Measurements from ENCODE around the gene GAA. TPM values are rescaled to one million over a fixed set of nuclear protein-coding genes. Genes with fewer than 3 reads are reported as not detected.

GAA gene
- total RNA-seq, 2 donors from 2014 or later, result 167 to 217 TPM

GRCh38 chr17:80146121-80147034, 45.0 kb downstream of the GAA start:
- Histone ChIP-seq H3K4me3 (peak overlapping the region; percentile 83 to 89), H3K27ac (peak overlapping the region; percentile 96), H3K9me3 (no peaks in the 10 kb centered on the region), H3K36me3 (peaks cover 6 to 8% of the 10 kb centered on the region in 2 donors), H3K27me3 (replicated peaks; ENCODE audit: insufficient read depth) (no peaks in the 10 kb centered on the region), H3K4me1 (replicated peaks) (no peaks in the 10 kb centered on the region)
- WGBS, result 0% methylated on average over 40 of the region's 69 CpGs
- intact Hi-C loops (cut with DNase I), result loop anchor here (1.0 kb wide), 1 partner anchor 45 kb away; the partner anchor contains the start of gene GAA
- TF ChIP-seq POLR2AphosphoS5 (IDR thresholded peaks at IDR 0.05) (no peak), POLR2A (IDR thresholded peaks at IDR 0.05) (no peak), CTCF (IDR thresholded peaks at IDR 0.05) (no peak)
- DNase-seq (ENCODE audit: low spot score), result no peak

GRCh38 chr17:80147035-80147822, 45.8 kb downstream of the GAA start, which contains the start of gene EIF4A3:
TSS of gene EIF4A3 (minus strand) at chr17:80147128. CDS start at chr17:80146961, 167 bp downstream.
- WGBS, result under 1% methylated on average over 56 of the region's 90 CpGs
- TF ChIP-seq POLR2A (IDR thresholded peaks at IDR 0.05), result peak; percentile 95
- peak; percentile 100 for TF ChIP-seq POLR2AphosphoS5 (IDR thresholded peaks at IDR 0.05)
- peak in 2 of 4 experiments; percentile 33 to 42 for TF ChIP-seq CTCF (IDR thresholded peaks at IDR 0.05)
- peak within 1 kb of the TSS; percentile 83 to 89 for H3K4me3 ChIP-seq
- H3K27me3 ChIP-seq (replicated peaks; ENCODE audit: insufficient read depth), result no peaks in the 10 kb centered on the region
- intact Hi-C loops (cut with DNase I), result loop anchor here (1.0 kb wide), 1 partner anchor 46 kb away; the partner anchor contains the start of gene GAA
- H3K27ac ChIP-seq, result peak within 1 kb of the TSS; percentile 96
- DNase-seq (ENCODE audit: low spot score), result peak; percentile 99
- H3K9me3 ChIP-seq, result no peaks in the 10 kb centered on the region
- peaks cover 5 to 6% of the 10 kb centered on the region in 2 donors for H3K36me3 ChIP-seq
- H3K4me1 ChIP-seq (replicated peaks), result no peaks in the 10 kb centered on the region

- Histone ChIP-seq H3K9me3 (no peaks in the 10 kb centered on the region), H3K27ac (no peak overlapping the region), H3K27me3 (replicated peaks; ENCODE audit: insufficient read depth) (no peaks in the 10 kb centered on the region), H3K36me3 (no peaks in the 10 kb centered on the region), H3K4me3 (no peak overlapping the region), H3K4me1 (replicated peaks) (no peaks in the 10 kb centered on the region)
- intact Hi-C loops (cut with DNase I), result loop anchor here (5.0 kb wide), 1 partner anchor 144 kb away; no protein-coding TSS in a partner anchor
- TF ChIP-seq POLR2AphosphoS5 (IDR thresholded peaks at IDR 0.05) (no peak), POLR2A (IDR thresholded peaks at IDR 0.05) (no peak), CTCF (IDR thresholded peaks at IDR 0.05) (no peak)
- WGBS, result 69% methylated on average over 5 of the region's 5 CpGs
- DNase-seq (ENCODE audit: low spot score), result no peak
Measured at GRCh38 chr17:80151333-80151732, 50.0 kb downstream of the GAA start.

- DNase-seq (ENCODE audit: low spot score), result no peak
- Histone ChIP-seq H3K36me3 (no peaks in the 10 kb centered on the region), H3K4me3 (no peak overlapping the region), H3K4me1 (replicated peaks) (no peaks in the 10 kb centered on the region), H3K27ac (no peak overlapping the region), H3K27me3 (replicated peaks; ENCODE audit: insufficient read depth) (no peaks in the 10 kb centered on the region), H3K9me3 (no peaks in the 10 kb centered on the region)
- no peak for TF ChIP-seq POLR2A (IDR thresholded peaks at IDR 0.05)
- WGBS, result 67% methylated on average over 11 of the region's 11 CpGs
- intact Hi-C loops (cut with DNase I), result loop anchor here (5.0 kb wide), 1 partner anchor 145 kb away; no protein-coding TSS in a partner anchor
Measured at GRCh38 chr17:80152081-80152702, 50.8 kb downstream of the GAA start.
